ENCODE measurements around the gene MIPOL1. TPM values are rescaled to one million over a fixed set of nuclear protein-coding genes. Genes with fewer than 3 reads are reported as not detected.
A peak's percentile ranks its signal among the peaks of the same experiment; 100 is the strongest.

MIPOL1 gene
- total and polyA plus RNA-seq, 2 of the 13 experiments (the other 11 are each of a cell fraction or from before 2014, with no cell fraction given) = 8.6 to 34.2 TPM

GRCh38 chr14:37466623-37467088 is 268.9 kb downstream of the MIPOL1 start (continued):
- TF ChIP-seq, protein P1, sequence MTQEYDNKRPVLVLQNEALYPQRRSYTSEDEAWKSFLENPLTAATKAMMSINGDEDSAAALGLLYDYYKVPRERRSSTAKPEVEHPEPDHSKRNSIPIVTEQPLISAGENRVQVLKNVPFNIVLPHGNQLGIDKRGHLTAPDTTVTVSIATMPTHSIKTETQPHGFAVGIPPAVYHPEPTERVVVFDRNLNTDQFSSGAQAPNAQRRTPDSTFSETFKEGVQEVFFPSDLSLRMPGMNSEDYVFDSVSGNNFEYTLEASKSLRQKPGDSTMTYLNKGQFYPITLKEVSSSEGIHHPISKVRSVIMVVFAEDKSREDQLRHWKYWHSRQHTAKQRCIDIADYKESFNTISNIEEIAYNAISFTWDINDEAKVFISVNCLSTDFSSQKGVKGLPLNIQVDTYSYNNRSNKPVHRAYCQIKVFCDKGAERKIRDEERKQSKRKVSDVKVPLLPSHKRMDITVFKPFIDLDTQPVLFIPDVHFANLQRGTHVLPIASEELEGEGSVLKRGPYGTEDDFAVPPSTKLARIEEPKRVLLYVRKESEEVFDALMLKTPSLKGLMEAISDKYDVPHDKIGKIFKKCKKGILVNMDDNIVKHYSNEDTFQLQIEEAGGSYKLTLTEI (CRISPR knock-in tag; conservative IDR thresholded peaks at IDR 0.05) = no peak
- TF ChIP-seq ARHGAP35 (CRISPR knock-in tag; IDR thresholded peaks at IDR 0.05; ENCODE audit: borderline replicate concordance) = peak; percentile 82
- no peak for TF ChIP-seq ZNF883 (CRISPR knock-in tag; IDR thresholded peaks at IDR 0.05; ENCODE audit: not compliant biosample characterization)
- no peak; the same call in 1 of the 2 replicates for TF ChIP-seq NKX3-1 (CRISPR knock-in tag; IDR thresholded peaks at IDR 0.05)
- TF ChIP-seq ZNF567 (CRISPR knock-in tag; IDR thresholded peaks at IDR 0.05; ENCODE audit: borderline replicate concordance) = no peak; the same call in 1 of the 2 replicates
- TF ChIP-seq ZFP36L2 (CRISPR knock-in tag; IDR thresholded peaks at IDR 0.05) = peak; percentile 33; the same call in 1 of the 2 replicates
- TF ChIP-seq, protein P2, sequence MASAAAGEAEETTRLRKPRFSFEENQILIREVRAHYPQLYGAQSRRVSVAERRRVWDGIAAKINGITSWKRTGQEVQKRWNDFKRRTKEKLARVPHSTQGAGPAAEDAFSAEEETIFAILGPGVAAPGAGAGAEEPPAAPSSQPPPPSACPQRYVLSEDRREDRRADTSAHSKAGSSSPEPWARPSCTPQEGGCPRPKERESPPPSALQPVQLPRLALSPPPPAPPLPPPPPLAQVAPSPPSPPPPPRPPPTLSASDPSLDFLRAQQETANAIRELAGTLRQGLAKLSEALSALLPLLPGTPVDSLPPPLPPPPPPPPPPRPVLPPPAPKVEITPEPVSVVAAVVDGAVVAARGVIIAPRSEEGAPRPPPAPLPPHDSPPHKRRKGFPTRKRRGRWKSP (CRISPR knock-in tag; IDR thresholded peaks at IDR 0.05) = peak; percentile 94; the same call in 1 of the 2 replicates
- 0 out of 2 replicates have a peak, but pooled peaks have one; percentile 80 for TF ChIP-seq MAF1 (CRISPR knock-in tag; IDR thresholded peaks at IDR 0.05; ENCODE audit: borderline replicate concordance)
- peak; percentile 95 for TF ChIP-seq SALL2 (CRISPR knock-in tag; IDR thresholded peaks at IDR 0.05)
- TF ChIP-seq HNRNPUL1 (IDR thresholded peaks at IDR 0.05; ENCODE audit: low read depth, low read length) = peak; percentile 98
- no peak for TF ChIP-seq KIAA2018 (CRISPR knock-in tag; IDR thresholded peaks at IDR 0.05; ENCODE audit: borderline replicate concordance)
- TF ChIP-seq RELA (CRISPR knock-in tag; IDR thresholded peaks at IDR 0.05) = 0 out of 2 replicates have a peak, but pooled peaks have one; percentile 54
- no peak for TF ChIP-seq FLYWCH1 (CRISPR knock-in tag; IDR thresholded peaks at IDR 0.05)
- peak in 1 of 2 experiments; percentile 100; a peak in 2 of 4 replicates for TF ChIP-seq KLF16 (CRISPR knock-in tag; IDR thresholded peaks at IDR 0.05)
- TF ChIP-seq HOXA9 (CRISPR knock-in tag; IDR thresholded peaks at IDR 0.05; ENCODE audit: borderline replicate concordance) = peak; percentile 79; the same call in 1 of the 2 replicates
- TF ChIP-seq ZNF138 (CRISPR knock-in tag; IDR thresholded peaks at IDR 0.05; ENCODE audit: low read depth) = no peak
- no peak for TF ChIP-seq SETDB1 (CRISPR knock-in tag; IDR thresholded peaks at IDR 0.05; ENCODE audit: borderline replicate concordance)
- peak; percentile 96; the same call in 1 of the 2 replicates for TF ChIP-seq ZNF749 (CRISPR knock-in tag; IDR thresholded peaks at IDR 0.05; ENCODE audit: borderline replicate concordance)
- peak; percentile 100 for TF ChIP-seq POGZ (CRISPR knock-in tag; IDR thresholded peaks at IDR 0.05)
